Esophagus muscularis mucosa (tissue), 4 donors: ENCODE measurements around the gene SNED1. TPM values are rescaled to one million over a fixed set of nuclear protein-coding genes. Genes with fewer than 3 reads are reported as not detected.

Experiments used
- DNase-seq: peaks from one replicate; pipeline ENCODE4 v3.0.0-alpha.2; 2017; ENCODE audit errors: extremely low spot score
- H3K27ac ChIP-seq, 4 donors: fragments of 200-600 bp; sonication (generic); replicated peaks in 1 of 4; 1 replicate in 3 of 4; 2 replicates in 1 of 4; pipeline ENCODE4 v1.5.1; 2016 to 2019; ENCODE audit warnings: mild to moderate bottlenecking in 1 of 4
- H3K27me3 ChIP-seq, 4 donors: fragments of 200-600 bp; sonication (generic); one replicate each; pipeline versions ENCODE4 v1.5.1 to v1.6.0; 2016 to 2019
- H3K36me3 ChIP-seq, 4 donors: fragments of 200-600 bp; sonication (generic); one replicate each; pipeline ENCODE4 v1.5.1; 2016 to 2019
- H3K4me1 ChIP-seq, 4 donors: fragments of 200-600 bp; sonication (generic); one replicate each; pipeline ENCODE4 v1.5.1; 2016 to 2019
- H3K4me3 ChIP-seq, 4 donors: fragments of 200-600 bp; sonication (generic); 1 replicate in 2 of 4; 2 replicates in 2 of 4; pipeline ENCODE4 v1.5.1; 2016 to 2019; ENCODE audit warnings: mild to moderate bottlenecking in 4 of 4, moderate library complexity in 1 of 4
- H3K9me3 ChIP-seq, 4 donors: fragments of 200-600 bp; sonication (generic); 1 replicate in 3 of 4; 2 replicates in 1 of 4; pipeline ENCODE4 v1.5.1; 2016 to 2019
- EP300 ChIP-seq: sonication (generic); formaldehyde crosslinking; IDR thresholded peaks from one replicate; pipeline ENCODE4 v1.6.1; 2017; ENCODE audit warnings: antibody characterized with exemption
- POLR2A ChIP-seq: fragments of 450-650 bp; IDR thresholded peaks from one replicate; pipeline ENCODE4 v1.6.1; 2017; ENCODE audit warnings: antibody characterized with exemption, moderate library complexity, mild to moderate bottlenecking, low read depth
- POLR2AphosphoS5 ChIP-seq, 2 donors: sonication (generic); formaldehyde crosslinking; IDR thresholded peaks; one replicate each; pipeline ENCODE4 v1.6.1; 2017; ENCODE audit warnings: antibody characterized with exemption in 2 of 2
- WGBS: methylation state at CpG from one replicate; pipeline ENCODE4 v1.1.5; 2018; 5-methylcytosine and 5-hydroxymethylcytosine counted together
- intact Hi-C: fragments of 100-400 bp; cut with DNase I; formaldehyde crosslinking; loops from one replicate; pipeline ENCODE4 v1.15.1; 2023
- total RNA-seq, 4 donors: library from RNA; depleted of rRNA; stranded (reverse); fragments of >200 nt; gene quantifications; one replicate each; pipeline versions ENCODE4 v1.1.0 to v1.2.1, GENCODE V29; 2016
- TF ChIP-seq, protein P1 (sequence below), 3 experiments: fragments of 200-600 bp in 2 of 3; fragments of 450-650 bp in 1 of 3; sonication (generic) in 2 of 3; IDR thresholded peaks; one replicate each; pipeline ENCODE4 v1.5.1; 2017 to 2019; ENCODE audit warnings: antibody characterized with exemption in 3 of 3, mild to moderate bottlenecking in 2 of 3, moderate library complexity in 1 of 3

Gene SNED1
- total RNA-seq, 4 donors from 2014 or later, result 7.3 to 14.1 (median 11.6) TPM

DNA sequence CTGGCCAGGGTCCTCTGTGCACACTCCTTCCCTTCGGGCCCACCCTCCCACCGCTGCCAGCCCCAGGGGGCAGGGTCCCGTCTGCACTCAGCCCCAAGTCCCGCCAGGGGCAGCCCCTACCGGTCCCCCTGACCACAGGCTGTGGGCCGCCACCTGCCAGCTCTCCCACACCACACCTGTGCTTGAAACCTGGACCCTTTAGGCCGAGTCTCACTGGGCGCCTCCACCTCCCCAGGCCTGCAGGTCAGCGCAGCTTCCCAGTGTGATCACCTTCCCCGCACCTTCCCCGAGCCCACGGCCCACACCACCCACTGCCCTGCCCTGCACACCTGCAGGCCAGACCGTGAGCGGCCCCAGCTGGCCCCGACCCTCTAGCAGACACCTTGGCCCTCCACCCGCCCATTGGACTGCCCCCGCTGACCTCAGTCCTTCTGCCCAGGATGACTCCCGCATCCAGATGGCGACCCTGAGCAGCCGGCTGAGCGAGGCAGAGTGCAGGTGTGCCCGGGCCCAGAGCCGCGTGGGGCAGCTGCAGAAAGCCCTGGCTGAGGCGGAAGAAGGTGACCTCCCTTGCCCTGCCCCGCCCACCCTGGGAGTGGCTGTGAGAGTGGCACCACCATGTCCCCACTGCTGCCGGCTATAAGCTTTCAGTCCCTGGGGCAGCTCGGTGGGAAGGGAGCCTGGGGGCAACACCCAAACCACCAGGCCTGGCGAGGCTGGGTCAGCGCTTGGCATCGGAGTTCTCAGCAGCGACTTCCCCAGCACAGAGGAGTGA lies 31.3 kb upstream of the SNED1 start:
- no peaks in the 10 kb centered on the region for H3K9me3 ChIP-seq

DNA sequence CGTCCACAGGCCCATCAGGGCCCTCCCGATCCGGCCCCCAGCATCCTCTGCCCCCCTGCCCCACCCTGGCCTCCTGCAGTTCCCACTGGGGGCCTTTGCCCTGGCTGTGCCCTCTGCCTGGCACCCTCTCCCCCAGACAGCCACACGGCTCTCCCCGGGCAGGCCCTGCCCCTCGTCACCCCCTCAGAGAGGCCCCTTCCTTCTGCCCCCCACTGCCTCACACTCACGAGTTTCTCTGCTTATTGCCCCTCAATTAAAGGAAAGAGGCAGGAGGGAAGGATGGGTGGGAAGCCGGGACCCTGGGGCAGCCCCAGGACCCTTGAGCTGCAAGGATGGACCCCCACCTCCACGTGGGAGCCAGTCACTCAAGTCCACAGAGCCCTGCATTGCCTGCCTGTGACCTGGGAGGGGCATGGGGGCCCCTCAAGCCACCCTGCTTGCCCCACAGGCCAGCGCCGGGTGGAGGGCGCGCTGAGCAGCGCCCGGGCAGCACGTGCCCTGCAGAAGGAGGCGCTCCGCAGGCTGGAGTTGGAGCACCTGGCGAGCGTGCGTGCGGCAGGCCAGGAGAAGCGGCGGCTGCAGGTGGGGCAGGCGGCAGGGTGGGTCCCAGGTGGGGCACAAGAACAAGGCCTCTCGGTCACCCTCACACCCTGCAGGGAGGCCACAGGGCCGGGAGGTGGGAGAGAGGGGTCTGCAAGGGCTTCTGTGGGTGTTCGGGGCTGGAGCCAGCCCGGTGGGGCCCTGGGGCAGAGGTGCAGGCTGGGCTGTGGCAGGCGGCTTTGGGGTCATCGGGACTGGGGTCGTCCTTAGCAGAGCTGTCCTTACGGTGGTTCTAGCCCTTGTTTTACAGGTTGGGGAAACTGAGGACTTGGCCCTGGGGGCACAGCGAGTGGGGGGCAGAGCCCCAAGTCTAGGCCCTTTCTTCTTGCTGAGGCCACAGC lies 30.5 kb upstream of the SNED1 start:
- H3K27me3 ChIP-seq, result peaks cover 0 to 18% (median 0%) of the 10 kb centered on the region in 4 donors
- intact Hi-C loops, result no loop called here
- 91% methylated on average over 32 of the region's 34 CpGs for WGBS
- H3K9me3 ChIP-seq, result no peaks in the 10 kb centered on the region
- H3K36me3 ChIP-seq, result no peaks in the 10 kb centered on the region
- no peak overlapping the region for H3K27ac ChIP-seq
- no peak overlapping the region for H3K4me3 ChIP-seq
- DNase-seq, result no peak
- H3K4me1 ChIP-seq, result no peaks in the 10 kb centered on the region
- TF ChIP-seq POLR2AphosphoS5 (IDR thresholded peaks at IDR 0.05), result no peak
- TF ChIP-seq EP300, result no peak
- TF ChIP-seq POLR2A, result no peak
- TF ChIP-seq, protein P1, sequence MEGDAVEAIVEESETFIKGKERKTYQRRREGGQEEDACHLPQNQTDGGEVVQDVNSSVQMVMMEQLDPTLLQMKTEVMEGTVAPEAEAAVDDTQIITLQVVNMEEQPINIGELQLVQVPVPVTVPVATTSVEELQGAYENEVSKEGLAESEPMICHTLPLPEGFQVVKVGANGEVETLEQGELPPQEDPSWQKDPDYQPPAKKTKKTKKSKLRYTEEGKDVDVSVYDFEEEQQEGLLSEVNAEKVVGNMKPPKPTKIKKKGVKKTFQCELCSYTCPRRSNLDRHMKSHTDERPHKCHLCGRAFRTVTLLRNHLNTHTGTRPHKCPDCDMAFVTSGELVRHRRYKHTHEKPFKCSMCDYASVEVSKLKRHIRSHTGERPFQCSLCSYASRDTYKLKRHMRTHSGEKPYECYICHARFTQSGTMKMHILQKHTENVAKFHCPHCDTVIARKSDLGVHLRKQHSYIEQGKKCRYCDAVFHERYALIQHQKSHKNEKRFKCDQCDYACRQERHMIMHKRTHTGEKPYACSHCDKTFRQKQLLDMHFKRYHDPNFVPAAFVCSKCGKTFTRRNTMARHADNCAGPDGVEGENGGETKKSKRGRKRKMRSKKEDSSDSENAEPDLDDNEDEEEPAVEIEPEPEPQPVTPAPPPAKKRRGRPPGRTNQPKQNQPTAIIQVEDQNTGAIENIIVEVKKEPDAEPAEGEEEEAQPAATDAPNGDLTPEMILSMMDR (IDR thresholded peaks at IDR 0.05), result no peak

More for the DNA sequence above, 31.3 kb upstream of the SNED1 start:
- no peak for DNase-seq
- H3K4me3 ChIP-seq, result no peak overlapping the region
- H3K36me3 ChIP-seq, result no peaks in the 10 kb centered on the region
- intact Hi-C loops, result no loop called here
- peaks cover 0 to 15% (median 0%) of the 10 kb centered on the region in 4 donors for H3K27me3 ChIP-seq
- TF ChIP-seq, protein P1 (IDR thresholded peaks at IDR 0.05), result no peak
- TF ChIP-seq POLR2A, result no peak
- no peak for TF ChIP-seq EP300
- TF ChIP-seq POLR2AphosphoS5 (IDR thresholded peaks at IDR 0.05), result no peak
- no peak overlapping the region for H3K27ac ChIP-seq
- WGBS, result 85% methylated on average over 19 of the region's 32 CpGs
- H3K4me1 ChIP-seq, result peaks cover 3 to 7% (median 7%) of the 10 kb centered on the region in 4 donors

- Histone ChIP-seq H3K9me3 (peaks cover 0 to 8% (median 2%) of the 10 kb centered on the region in 4 donors), H3K27ac (no peak overlapping the region), H3K27me3 (peaks cover 0 to 21% (median 2%) of the 10 kb centered on the region in 4 donors), H3K4me1 (no peaks in the 10 kb centered on the region), H3K4me3 (no peak overlapping the region), H3K36me3 (no peaks in the 10 kb centered on the region)
- DNase-seq, result no peak
- intact Hi-C loops, result no loop called here
- TF ChIP-seq POLR2A, result no peak
- TF ChIP-seq, protein P1 (IDR thresholded peaks at IDR 0.05), result no peak
- no peak for TF ChIP-seq POLR2AphosphoS5 (IDR thresholded peaks at IDR 0.05)
- no peak for TF ChIP-seq EP300
- WGBS, result 88% methylated on average over 4 of the region's 15 CpGs
Measured at GRCh38 chr2:240968731-240969624, 29.4 kb upstream of the SNED1 start.

DNA sequence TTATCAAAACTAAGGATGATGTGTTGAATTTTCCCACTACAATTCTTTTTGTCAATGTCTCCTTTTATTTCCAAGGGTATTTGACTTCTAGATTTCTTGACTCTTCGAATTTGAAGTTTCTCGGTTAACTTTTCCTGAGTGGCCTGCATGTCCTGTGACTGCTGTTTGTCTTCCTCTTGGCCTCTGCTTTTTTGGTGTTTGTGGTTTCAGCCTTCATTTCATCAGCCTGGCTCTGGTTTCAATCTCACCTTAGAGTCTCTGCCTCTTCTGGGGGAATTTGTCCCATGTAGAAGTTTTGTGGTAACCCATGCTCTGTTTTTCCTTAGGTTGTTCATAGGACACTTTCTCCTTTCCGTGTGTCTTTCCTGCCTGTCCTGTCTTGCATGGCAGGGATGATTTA lies 28.3 kb upstream of the SNED1 start:
- Histone ChIP-seq H3K27ac (no peak overlapping the region), H3K9me3 (peaks cover 0 to 8% (median 2%) of the 10 kb centered on the region in 4 donors), H3K4me1 (no peaks in the 10 kb centered on the region), H3K27me3 (peaks cover 0 to 30% (median 3%) of the 10 kb centered on the region in 4 donors), H3K36me3 (no peaks in the 10 kb centered on the region), H3K4me3 (no peak overlapping the region)
- no peak for DNase-seq
- intact Hi-C loops, result no loop called here
- WGBS, result 63% methylated on average over 3 of the region's 3 CpGs
- TF ChIP-seq POLR2A (no peak), EP300 (no peak), POLR2AphosphoS5 (IDR thresholded peaks at IDR 0.05) (no peak)
- TF ChIP-seq, protein P1 (IDR thresholded peaks at IDR 0.05), result no peak
